ENCODE results near the gene ESPNL.

ESPNL gene

DNA sequence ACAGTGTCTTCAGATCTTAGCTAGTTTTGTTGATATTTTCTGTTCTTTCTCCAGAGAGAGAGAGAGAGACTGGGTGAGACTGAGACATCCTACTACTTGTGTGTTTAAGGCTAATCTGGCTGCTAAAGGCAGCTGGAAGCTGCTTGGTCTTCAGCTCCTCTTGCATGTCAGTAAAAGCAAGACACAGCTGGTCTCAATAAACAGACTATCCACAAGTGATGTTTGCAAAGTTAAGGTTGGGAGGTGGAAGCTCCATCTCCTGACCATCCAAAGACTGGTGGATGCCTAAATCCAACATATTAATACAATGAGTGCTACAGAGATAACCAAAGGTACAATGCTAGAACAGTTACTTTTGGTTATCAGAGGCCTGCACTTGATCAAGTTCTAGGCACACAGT is 76.5 kb downstream of the ESPNL start:
- no peak for DNase-seq

DNA sequence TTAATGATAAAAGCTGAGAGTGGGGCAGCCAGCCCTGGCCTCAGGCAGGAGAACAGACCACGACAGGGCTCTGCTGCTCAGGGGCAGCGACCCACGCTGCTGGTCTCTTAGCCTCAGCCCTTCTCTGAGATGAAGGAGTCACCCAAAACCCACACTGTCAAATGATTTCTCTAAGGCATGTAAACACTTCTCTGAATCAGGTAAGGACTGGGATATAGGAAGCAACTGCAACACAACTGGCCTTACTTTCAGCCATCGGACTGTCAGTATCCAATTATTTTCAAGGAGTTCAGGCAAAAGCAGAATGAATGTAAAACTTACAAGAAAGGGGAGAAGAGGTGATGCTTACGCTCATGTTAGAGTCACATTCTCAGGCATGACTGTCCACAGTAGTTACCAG is 80.4 kb downstream of the ESPNL start:
- DNase-seq, result no peak

DNA sequence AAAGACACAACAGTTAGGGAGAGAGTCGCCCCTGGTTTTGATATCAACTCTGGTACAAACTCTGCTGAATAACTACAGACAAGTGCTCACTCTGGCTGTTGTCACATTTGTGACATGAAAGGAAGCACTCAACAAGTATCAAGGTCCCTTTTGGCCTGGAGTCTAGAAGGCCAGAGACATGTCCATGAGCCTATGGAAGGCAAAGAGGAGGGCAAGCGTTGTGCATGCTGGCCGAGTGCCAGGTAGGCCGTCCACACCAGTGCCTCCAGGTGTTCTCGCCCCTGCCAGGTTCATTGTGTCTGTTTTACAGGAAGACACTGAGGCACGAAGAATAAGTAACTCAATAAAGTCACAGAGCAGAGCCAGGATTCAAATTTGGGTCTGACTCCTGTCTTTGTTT is 82.2 kb downstream of the ESPNL start:
- no peak for DNase-seq

All from activated CD8-positive, alpha-beta memory T cell treated with anti-CD3 and anti-CD28 coated beads for 24 hours (primary cell).